Measurements from ENCODE around the gene DRC3.

The DRC3 gene

DNA sequence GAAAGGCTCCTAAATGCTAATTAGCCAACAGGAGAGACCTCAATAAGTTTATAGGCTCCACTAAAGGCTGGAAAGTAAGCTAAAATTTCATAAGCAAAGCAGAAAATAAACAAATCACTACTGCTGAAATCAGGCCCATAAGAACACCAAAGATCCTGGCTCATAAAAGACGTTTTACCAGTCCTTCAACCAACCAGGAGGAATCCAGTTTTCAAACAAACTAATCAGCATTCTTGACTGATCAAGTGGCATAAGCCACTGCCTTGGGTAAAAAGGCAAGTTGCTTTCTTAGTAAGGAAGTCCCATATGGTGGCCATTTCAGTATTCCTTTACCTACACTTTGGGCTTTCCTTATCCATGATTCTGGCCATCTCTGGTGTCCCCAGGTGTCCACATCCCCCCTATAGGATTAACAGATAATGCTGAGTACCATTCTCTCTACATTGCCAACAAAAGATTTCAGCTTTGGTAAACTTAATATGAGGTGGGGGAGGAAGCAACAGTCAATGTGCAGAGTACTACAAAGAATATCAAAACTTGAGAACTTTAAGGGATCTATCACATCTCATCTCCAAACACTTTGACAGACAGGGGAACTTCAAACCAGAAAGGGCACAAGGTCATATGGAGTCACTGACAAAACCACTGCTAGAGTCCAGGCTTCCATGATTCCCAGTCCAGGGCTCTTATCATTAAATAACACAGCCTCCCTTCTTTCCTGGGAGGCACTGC is 1.8 kb upstream of the DRC3 start:
- no peak for DNase-seq

DNA sequence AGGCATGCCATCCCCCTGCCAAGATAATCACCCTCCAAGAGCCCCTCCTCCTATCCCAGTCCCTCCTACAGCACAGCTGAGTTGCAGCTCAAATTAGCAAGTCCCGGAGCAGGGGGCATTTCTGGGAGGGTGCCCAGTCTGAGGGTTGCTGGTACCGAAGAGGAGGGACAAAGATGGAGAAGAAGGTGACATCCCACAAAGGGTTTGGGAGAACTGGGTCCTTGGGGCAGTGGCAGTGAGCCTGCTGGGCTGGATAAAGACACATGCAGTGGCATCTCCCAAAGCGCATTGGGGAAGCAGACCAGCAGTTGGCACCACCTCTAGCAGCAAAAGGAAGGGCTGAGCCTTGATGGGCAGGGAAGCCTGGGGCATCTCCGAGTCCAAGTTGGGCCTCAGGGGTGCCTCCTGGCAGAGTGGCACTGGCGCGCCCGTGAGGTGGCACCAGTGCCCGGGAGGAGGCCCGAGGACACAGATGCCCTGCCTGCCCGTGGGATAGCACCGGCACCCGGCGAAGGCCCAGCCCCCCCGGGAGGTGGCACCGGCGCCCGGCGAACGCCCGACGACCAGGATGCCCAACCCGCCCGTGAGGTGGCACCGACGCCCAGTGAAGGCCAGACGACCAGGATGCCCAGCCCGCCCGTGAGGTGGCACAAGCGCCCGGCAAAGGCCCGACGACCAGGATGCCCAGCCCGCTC is 1.1 kb upstream of the DRC3 start:
- no peak for DNase-seq

DNA sequence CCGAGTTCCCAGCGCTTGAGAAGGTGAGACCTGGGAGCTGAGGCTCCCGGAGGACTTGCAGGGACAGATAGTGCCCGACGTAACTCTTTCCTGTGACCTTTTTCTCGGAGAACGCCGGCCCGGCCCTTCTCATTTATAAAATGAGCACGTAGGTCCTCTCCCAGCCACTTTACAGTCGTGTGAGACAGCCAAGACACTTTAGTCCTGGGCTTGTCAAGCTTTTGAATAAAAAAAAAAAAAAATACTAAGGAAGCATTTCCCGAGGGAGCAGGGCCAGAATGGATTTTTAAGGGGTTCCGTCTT is 241 bp downstream of the DRC3 start:
- DNase-seq = no peak

DNA sequence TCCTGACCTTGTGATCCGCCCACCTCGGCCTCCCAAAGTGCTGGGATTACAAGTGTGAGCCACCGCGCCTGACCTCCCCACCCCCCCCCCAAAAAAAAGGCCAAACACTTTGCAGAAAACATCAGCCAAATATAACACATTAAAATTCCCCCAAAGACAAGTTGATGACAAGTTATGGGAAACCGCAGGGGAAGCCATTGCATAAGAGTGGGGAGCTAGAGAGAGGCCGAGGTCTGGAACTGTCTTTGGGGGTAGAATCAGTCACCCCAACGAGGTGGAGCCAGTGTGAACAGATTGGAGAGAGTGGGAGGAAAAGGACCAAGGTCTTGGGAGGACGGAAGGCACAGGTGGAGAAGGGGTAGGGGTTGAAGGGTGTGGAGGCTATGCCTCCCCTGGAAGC is 2.8 kb downstream of the DRC3 start:
- no peak for DNase-seq

DNA sequence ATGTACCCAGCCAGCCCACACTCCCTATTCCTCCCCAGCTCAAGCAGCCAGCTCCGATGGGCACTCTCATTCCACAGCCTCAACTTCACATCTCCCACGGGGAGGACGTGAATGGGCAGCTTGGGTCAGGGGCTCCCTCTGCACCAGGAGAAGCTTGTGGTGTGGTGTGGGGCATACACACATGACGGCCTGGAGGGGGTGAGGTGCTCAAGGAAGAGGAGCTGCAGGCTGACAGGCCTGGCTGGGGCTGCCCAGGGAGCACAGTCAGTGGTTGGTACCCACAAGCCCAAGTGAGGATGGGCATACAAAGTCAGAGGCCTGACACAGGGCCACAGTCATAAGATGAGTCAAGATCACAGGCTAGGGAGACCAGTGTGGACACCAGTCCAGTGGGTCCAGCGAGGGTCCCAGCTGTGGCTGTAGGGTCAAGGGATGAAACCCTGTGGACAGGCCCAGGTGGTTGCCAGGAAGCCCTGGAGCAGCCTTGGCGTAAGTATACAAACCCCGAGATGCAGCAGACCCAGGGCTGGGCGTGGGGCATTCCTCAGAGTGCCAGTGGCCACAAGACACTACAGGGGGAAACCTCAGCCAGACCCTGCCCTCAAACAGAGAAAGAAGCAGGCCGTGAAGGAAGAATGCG is 4.4 kb downstream of the DRC3 start:
- no peak for DNase-seq

DNA sequence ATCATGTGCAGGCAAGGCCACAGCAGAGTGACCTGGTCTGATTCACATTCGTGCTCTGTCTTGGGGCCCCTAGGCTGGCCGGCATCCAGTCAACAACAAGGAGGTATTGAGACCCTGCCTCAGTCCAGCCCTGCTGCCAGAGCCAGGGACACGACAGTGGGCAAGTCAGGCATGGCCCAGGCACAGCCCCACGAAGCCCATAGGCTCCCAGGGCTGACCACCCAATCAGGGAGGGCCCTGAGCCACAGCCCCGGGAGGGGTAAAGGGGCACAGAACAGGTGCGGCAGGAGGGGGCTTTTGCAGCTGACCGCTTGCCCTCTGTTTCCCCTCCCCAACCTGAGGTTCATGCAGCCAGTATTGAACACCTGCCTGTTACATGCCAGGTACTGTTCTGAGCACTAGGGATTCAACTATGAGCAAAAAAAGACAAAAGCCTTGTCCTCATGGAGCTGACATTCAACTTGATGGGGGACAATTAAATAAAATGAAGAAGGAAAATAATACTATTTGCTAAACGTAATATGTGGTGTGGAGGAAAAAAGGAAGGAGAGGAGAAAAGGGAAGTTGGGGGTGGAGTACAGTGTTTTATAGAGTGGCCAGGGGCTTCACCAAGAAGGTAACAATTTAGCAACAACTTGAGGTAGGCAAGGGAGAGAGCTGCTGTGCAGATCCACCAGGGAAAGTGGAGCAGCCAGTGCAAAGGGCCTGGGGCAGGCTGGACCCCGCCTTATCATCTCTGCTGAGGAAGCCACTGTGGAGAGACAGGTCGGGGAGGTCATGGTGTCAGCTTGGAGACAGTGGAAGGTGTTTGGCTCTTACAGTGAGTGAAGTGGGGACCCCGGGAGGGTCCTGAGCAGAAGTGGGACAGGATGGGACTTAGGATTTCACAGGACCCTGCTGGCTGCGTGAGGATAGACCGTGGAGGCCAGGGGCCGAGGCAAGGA is 6.1 kb downstream of the DRC3 start:
- no peak for DNase-seq

DNA sequence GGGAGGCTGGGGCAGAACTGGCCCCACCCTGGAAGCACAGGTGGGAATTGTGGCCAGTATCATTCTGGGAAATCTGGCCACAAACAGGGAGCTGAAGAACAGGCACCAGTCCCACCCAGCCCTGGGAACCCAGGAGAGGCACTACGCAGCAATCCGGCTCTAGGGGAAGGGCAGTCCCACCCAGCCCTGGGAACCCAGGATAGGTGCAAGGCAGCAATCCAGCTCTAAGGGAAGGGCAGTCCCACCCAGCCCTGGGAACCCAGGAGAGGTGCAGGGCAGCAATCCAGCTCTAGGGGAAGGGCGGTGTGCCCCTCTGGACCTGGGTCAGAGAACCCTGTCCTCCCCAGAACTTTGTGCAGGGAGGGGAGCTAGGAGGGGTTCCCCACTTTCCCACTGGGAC is 7.1 kb downstream of the DRC3 start:
- DNase-seq = no peak

DNA sequence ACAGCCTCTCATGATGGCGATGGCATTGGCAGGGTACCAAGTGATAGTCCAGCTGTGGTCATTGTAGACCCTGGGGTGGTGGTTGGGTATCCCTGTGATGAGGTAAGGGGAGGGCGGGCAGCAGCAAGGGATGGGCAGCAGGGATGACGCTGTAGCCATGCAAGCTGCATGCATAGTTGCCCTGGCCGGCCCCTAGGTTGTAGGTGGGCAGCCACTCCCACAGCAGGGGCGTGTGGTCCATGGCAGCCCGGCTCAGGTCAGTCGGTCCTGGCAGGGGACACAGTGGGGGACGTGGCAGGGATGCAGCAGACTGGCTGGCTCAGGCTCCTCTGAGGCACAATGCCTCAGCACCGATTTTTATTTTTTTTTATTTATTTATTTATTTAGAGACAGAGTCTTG is 8.7 kb downstream of the DRC3 start:
- DNase-seq = no peak

DNA sequence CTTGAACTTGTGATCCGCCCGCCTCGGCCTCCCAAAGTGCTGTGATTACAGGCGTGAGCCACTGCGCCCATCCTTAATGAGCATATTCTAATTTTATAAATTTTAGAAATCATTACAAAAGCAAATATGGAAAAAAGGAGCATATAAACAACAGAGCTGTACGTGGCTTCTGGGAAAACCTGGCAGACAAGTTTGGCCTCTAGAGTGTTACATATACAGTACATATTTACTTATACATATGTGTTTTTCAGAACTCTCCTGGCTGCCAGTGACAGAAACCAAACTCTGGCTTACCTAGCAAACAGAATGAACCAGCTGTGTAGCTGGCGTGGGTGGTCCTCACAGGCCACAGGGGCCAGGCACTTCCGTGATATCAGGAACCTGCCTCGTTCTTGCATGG is 10.1 kb downstream of the DRC3 start:
- no peak for DNase-seq

DNA sequence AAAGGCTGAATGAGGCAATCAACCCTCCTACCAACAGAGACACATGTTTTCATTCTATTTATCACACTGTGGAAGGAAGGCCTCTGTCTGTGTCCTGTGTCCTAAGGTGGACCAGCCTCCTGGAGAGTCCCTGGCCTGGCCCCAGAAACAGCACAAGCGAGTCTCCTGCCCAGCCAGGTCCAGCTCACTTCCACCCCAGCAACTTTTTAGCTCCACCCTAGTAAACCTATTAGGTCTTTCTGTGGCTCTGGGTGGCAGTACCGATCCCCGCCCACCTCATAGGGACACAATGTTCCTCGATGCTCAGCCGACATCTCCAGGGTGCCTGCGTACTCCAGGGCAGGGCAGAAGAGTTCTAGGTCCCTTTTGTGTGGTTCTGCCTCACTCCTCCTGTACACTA is 10.7 kb downstream of the DRC3 start:
- DNase-seq = no peak

DNA sequence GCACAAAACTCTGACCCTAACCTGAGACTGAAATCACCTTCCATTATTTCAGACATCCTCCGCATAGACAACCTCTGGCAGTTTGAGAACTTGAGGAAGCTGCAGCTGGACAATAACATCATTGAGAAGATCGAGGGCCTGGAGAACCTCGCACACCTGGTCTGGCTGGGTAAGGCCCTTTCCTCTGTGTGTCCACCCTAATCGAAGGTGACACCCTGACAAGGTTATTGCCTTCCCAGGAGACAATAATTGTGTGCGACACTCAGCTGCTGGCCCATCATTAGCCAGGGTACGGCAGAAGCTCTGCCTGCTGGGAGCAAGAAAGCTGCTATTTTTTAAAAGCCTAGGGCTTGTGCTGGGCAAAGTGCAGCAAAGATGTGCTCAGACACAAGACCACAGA is 11.1 kb downstream of the DRC3 start:
- no peak for DNase-seq

DNA sequence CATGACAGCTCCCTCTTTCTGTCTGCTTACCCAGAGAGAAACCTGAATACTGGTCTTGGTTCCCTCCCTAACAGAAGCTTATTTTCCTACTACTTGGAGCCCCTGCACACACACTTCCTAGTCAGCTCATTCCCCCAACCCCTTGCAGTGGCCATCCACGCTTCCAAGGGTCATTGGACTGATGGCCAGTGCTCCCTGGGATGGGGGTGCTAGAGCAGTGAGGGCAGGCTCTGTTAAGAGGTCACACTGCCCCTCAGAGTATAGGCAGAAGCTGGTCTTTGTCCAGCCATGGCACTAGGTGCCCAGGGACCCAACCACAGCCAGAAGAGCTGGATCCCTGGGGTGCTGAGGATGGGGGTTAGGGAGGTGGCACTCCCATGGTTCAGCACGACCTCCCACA is 12.5 kb downstream of the DRC3 start:
- no peak for DNase-seq

DNA sequence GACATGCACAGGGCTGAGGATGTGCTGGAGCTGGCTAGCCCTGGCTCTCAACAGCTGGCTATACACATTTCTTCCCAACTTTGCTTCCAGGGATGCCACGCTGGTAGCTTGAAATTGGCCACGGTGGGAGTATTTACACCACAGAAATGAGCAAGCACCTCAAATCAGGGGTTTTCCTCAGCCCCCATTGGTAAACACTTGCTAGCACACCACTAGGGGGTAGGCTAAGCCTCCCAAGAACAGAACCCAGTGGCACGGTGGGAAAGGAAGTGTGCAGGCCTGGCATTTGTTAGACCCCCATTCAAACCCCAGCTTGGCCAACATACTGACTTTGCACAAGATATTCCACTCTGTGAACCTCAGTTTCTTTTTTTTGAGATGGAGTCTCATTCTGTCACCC is 12.9 kb downstream of the DRC3 start:
- no peak for DNase-seq

DNA sequence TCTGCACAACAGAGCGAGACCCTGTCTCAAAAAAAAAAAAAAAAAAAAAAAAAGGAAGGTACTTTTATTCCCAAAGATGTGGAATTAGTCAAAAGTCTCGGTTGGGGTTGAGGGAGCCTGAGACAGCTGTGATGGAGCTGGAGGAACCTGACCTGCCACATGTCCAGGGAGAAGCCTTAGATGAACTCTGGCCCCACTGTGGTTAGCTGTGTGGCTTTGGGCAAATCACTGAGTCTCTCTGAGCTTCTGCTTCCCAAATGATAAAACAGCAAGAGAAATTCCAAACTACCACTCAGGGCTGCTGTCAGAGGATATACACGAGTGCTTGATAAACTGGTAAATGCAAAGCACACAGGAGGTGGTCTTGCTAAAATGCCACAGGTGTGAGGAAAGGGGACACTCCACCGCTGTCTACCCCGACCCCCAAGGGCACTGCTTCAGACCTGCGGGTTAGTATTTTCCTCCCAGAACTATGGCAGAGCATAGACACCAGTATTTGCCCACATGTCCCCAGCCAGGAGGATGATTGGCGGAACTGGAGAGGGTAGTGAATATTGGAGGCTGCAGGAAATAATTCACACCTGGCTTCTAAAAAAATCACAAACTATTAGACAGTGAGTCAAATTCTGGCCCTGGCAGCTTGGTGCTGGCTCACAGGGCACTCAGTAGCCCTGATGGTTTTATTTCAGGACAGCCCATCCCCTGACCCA is 14.7 kb downstream of the DRC3 start:
- no peak for DNase-seq

DNA sequence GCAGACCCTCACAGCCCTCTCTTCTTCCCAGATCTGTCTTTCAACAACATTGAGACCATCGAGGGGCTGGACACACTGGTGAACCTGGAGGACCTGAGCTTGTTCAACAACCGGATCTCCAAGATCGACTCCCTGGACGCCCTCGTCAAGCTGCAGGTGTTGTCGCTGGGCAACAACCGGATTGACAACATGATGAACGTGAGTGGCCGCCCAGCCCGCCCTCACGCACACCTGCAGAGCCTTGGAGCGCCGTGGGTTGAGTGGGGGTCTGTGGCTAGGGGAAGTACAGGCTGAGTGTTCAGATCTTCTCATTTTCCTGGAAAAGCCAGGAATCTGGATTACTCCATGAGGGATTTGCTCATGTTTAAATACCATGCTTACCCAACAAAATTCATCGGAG is 15.2 kb downstream of the DRC3 start:
- DNase-seq = no peak

DNA sequence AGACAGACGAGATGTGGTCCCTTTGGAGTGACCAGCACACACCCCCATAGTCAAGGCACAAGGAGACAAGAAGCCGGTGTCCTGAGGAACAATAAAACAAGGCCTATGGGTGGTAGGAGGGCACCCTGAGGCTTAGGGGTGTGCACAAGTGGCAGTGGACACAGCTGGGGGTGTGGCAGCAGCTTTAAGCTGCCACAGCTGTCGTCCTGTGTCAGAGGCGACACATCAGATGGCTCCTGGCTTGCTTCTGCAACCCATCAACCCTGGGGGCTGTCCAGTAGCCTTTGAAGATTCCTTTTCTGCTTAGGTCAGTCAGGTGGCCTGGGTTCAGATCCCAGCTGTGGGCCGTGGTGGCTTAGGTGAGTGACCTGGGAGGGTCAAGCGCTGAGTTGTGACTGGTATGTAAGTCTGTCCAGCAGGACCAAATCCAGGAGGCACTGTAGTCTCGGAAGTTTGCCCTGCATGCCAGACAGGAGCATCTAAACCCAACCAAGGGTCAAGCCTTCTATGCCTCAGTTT is 15.8 kb downstream of the DRC3 start:
- no peak for DNase-seq

DNA sequence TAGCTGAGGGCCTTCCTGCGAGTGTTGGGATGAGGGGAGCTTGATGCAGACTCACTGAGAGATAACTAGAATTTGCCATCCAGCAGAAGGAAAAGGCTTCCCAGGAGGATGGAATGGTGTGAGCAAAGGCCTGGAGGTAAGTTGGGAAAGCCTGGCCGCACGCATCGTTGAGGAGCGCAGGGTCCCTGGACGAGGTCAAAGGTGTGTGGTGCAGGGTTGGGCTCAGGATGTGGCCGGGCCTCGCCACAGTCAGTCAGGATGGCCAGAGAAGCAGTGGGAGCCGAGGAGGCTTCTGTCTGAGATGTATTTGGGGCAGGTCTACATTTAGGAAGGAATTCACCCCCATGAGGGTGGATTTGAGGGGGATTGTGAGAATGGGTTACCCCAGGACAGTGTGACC is 16.4 kb downstream of the DRC3 start:
- no peak for DNase-seq

DNA sequence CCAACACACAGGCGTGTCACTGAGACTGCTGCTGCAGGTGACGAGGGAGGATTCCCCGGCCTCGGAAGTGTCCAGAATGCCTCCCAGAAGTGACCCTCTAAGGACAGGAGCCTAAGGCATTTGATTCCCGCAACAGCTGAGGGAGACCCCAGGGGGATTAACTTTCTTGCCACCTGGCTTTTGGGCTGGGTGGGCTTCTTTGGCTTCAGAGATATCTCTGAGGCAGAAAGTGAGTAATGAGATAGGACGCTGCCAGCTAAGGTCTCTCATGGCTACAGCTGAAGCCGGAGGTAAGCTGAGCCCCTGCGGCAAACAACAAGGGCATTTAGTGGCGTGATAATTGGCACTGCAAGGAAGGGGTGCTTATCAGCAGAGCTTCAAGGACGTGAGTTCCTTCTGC is 17.0 kb downstream of the DRC3 start:
- no peak for DNase-seq

DNA sequence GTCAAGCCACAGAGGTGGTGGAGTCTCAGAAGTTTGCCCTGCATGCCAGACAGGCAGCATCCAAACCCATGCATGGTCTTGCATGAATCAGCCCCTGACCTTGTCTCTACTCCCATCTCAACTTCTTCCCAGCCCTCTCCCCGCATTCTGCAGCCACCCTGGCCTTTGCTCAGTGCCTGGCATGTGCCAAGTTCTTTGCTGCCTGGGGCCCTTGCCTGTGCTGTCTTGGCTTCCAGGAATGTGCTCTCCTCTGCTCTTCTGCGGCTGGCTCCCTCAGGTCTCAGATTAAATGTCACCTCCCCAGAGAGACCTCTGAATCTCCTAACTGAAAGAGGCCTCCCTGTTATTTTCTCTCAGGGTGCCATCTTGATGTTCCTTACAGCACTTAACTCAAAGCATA is 17.6 kb downstream of the DRC3 start:
- no peak for DNase-seq

DNA sequence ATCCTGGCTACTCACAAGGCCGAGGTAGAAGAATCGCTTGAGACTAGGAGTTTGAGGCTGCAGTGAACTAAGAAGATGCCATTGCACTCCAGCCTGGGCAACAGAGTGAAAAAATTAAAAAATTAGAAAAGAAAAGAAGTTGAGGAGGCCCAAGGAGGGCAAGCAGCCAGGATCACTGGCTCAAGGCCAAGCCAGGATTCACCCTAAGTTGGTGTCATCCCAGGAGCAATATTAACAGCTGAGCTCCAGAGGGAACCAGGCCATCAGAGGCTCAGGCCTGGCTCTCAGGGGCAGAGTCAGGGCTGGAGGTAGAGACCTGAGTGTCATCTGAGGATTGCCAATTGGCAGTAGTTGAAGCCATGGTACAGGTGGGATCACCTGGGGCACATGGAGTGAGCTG is 20.7 kb downstream of the DRC3 start:
- DNase-seq = no peak

DNA sequence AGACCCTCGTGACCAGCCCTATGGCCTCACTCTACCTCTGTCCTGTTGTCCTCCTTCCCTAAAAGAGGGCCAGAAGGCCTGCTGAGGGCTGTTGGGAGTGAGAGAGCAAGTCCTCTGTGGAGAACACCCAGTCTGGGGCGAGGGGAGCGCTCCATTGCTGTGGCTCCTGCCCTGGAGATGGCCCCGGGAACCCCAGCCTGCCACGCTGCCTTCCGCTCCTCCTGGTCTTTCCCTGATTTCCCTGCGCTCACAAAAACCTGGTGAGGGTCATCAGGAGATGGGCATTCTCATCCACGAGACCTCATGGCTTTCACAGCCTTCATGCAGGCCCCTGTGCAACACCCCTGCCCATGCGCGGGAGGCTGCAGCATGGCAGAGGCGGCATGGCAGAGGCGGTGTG is 21.2 kb downstream of the DRC3 start:
- no peak for DNase-seq

DNA sequence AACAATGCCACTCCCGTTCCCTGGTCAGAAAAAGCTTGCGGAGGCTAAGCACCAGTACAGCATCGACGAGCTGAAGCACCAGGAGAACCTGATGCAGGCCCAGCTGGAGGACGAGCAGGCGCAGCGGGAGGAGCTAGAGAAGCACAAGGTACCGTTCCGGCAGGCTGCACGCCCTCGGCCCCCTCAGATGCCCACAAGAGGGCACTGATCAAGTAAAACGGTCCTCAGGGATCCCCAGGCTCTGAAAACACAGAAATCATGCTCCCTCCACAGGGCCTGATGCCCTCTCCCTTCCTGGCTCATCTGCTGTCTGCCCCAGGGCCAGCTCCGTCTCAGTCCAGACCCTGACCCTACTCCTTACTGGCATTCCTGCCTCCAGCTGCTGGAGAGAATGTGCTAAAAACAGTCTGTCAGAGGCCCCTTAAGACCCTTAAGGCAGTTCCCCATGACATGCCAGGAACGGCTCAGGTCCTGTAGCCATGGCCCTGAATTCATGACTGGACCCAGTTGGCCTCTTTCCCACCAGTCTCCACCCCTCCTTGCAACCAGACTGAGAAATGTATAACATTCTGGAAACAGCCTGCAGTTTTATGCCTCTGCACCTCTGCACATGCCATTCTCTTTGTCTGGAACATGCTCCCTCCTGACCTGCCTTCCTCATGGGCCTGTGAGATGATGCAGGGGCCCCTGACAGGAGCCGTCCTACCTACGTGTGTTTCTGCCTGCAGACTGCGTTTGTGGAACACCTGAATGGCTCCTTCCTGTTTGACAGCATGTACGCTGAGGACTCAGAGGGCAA is 21.8 kb downstream of the DRC3 start:
- DNase-seq = no peak
